Colonic mucosa (tissue), 4 donors: ENCODE measurements around the gene C4orf36. TPM values are rescaled to one million over a fixed set of nuclear protein-coding genes. Genes with fewer than 3 reads are reported as not detected.

ENCODE experiments used
- DNase-seq: peaks from one replicate; pipeline ENCODE4 v3.0.0-alpha.2; 2020
- H3K27ac ChIP-seq: fragments of 200-600 bp; one replicate; pipeline ENCODE4 v1.8.0; 2021
- H3K27me3 ChIP-seq: fragments of 200-600 bp; one replicate; pipeline ENCODE4 v1.8.0; 2021
- H3K36me3 ChIP-seq: fragments of 200-600 bp; one replicate; pipeline ENCODE4 v1.8.0; 2021
- H3K4me1 ChIP-seq: fragments of 200-600 bp; one replicate; pipeline ENCODE4 v1.8.0; 2021; ENCODE audit warnings: mild to moderate bottlenecking
- H3K4me3 ChIP-seq: fragments of 200-600 bp; one replicate; pipeline ENCODE4 v1.8.0; 2021
- H3K9ac ChIP-seq, 2 donors: one replicate each; pipeline ENCODE4 v1.7.0; 2013; ENCODE audit warnings: control low read depth in 2 of 2, low read depth in 2 of 2, low read length in 2 of 2
- H3K9me3 ChIP-seq: fragments of 200-600 bp; one replicate; pipeline ENCODE4 v1.8.0; 2021
- intact Hi-C: fragments of 100-400 bp; cut with DNase I; formaldehyde crosslinking; loops from one replicate; pipeline ENCODE4 v1.14.1; 2022
- total RNA-seq, 2 donors: library from RNA; stranded (reverse); fragmentation: NEBNext Ultra II Directional in 1 of 2; extraction: Animal tissue kit (Norgen Biotek cat#: 25700) in 1 of 2; gene quantifications; one replicate each; pipeline ENCODE4 v1.2.1, GENCODE V29; 2021
- TF ChIP-seq, protein P1 (sequence below): fragments of 200-600 bp; IDR thresholded peaks from one replicate; pipeline ENCODE4 v1.8.0; 2022; ENCODE audit warnings: antibody characterized with exemption, mild to moderate bottlenecking
- donor health status: healthy.
- donor health status: DM: no; HTN: no; CAD: no.
- donor health status: DM: no; HTN: no; CAD: no.

Gene C4orf36
- total RNA-seq, 2 donors from 2014 or later = 0.54 TPM; not detected in 1

DNA sequence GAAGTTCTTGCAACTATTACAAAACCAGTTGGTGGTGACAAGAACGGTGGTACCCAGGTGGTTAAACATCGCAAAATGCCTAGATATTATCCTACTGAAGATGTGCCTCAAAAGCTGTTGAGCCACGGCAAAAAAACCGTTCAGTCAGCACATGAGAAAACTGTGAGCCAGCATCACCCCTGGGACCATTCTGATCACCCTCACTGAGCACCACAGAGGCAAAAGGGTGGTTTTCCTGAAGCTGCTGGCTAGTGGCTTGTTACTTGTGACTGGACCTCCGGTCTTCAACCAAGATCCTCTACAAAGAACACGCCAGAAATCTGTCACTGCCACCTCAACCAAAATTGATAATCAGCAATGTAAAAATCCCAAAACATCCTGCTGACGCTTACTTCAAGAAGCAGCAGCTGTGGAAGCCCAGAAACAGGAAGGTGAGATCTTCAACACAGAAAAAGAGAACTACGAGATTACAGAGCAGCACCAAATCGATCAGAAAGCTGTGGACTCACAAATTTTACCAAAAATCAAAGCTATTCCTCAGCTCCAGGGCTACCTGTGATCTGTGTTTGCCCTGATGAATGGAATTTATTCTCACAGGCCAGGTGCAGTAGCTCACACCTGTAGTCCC lies 21.7 kb downstream of the C4orf36 start:
- intact Hi-C loops = no loop called here
- Histone ChIP-seq H3K4me3 (no peak overlapping the region), H3K36me3 (no peaks in the 10 kb centered on the region), H3K4me1 (no peaks in the 10 kb centered on the region), H3K27me3 (no peaks in the 10 kb centered on the region), H3K27ac (no peak overlapping the region), H3K9ac (no peak overlapping the region), H3K9me3 (no peaks in the 10 kb centered on the region)
- no peak for DNase-seq
- TF ChIP-seq, protein P1, sequence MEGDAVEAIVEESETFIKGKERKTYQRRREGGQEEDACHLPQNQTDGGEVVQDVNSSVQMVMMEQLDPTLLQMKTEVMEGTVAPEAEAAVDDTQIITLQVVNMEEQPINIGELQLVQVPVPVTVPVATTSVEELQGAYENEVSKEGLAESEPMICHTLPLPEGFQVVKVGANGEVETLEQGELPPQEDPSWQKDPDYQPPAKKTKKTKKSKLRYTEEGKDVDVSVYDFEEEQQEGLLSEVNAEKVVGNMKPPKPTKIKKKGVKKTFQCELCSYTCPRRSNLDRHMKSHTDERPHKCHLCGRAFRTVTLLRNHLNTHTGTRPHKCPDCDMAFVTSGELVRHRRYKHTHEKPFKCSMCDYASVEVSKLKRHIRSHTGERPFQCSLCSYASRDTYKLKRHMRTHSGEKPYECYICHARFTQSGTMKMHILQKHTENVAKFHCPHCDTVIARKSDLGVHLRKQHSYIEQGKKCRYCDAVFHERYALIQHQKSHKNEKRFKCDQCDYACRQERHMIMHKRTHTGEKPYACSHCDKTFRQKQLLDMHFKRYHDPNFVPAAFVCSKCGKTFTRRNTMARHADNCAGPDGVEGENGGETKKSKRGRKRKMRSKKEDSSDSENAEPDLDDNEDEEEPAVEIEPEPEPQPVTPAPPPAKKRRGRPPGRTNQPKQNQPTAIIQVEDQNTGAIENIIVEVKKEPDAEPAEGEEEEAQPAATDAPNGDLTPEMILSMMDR = no peak

DNA sequence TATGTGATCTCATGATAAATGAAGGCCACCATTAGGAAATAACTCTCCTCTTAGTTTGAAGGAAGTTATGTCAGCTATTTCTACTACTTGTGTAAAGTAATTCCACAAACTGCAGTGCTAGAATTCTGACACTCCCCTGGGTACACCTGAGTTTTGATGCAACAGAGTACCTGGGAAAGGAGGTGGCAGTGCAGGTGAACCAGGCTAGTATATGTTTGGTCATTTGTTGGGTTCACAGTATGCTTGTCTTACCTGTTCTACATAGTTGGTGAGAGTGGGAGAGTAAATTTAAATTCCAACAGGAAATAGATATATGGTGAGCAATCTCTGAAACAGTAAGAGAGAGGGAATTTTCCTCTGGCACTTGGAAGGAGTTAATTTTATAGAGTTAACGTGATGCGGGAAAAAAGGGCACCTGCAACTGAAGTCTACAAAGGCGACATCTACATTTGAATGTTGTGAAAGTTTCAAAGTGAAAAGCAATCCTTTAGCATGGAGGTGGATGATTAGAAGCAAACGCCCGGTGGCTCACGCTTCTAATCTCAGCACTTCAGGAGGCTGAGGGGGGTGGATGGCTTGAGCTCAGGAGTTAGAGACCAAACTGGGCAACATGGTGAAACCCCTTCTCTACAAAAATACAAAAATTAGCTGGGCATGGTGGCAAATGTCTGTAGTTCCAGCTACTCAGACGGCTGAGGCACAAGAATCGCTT lies 34.7 kb downstream of the C4orf36 start:
- no peak for DNase-seq
- no peaks in the 10 kb centered on the region for H3K27me3 ChIP-seq
- no peak overlapping the region for H3K9ac ChIP-seq
- H3K36me3 ChIP-seq = no peaks in the 10 kb centered on the region
- no peak overlapping the region for H3K27ac ChIP-seq
- TF ChIP-seq, protein P1 = no peak
- H3K4me3 ChIP-seq = no peak overlapping the region
- no peaks in the 10 kb centered on the region for H3K9me3 ChIP-seq
- H3K4me1 ChIP-seq = no peaks in the 10 kb centered on the region
- intact Hi-C loops = no loop called here

DNA sequence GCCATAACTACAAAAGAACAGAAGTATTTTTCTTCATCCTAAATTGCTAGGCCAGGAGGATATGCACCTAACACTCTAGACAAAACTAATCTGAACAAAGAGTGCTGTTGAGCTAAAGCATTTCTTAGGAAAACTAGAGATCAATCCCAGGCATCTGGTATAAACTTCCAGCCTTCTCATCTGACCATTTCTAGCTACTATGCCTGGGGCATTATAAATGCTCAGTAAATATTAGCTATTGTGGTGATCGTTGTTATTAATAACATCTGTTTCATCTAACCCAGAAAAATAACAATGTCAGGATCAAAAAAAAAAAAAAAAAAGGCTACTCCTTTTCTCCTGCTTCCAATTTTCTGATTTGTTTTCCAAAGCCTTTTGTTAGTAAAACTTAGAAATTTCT lies 35.3 kb downstream of the C4orf36 start:
- Histone ChIP-seq H3K9me3 (no peaks in the 10 kb centered on the region), H3K4me1 (no peaks in the 10 kb centered on the region), H3K27ac (no peak overlapping the region), H3K4me3 (no peak overlapping the region), H3K9ac (no peak overlapping the region), H3K36me3 (no peaks in the 10 kb centered on the region), H3K27me3 (no peaks in the 10 kb centered on the region)
- TF ChIP-seq, protein P1 = no peak
- DNase-seq = no peak
- intact Hi-C loops = no loop called here

DNA sequence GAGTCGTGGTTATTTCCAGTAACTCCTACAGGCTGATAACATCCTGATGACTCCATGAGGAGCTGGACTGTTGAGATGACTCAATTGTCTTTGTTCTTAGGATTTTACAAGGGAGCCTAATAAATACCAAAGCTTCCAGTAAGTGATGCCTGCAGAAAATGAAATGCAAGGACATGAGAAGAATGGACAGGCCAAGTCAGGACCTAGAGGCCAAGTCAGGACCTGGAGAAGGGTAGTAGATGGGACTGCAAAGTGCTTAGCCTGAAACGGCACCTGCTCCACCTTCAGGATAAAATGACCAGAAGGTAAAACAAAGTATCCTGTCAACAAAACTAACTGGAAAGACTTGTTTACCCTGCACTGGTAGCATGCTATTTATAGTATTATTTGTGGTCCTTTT lies 36.6 kb downstream of the C4orf36 start:
- Histone ChIP-seq H3K4me1 (no peaks in the 10 kb centered on the region), H3K36me3 (no peaks in the 10 kb centered on the region), H3K4me3 (no peak overlapping the region), H3K9me3 (no peaks in the 10 kb centered on the region), H3K9ac (no peak overlapping the region), H3K27me3 (no peaks in the 10 kb centered on the region), H3K27ac (no peak overlapping the region)
- intact Hi-C loops = no loop called here
- TF ChIP-seq, protein P1 = no peak
- DNase-seq = no peak

DNA sequence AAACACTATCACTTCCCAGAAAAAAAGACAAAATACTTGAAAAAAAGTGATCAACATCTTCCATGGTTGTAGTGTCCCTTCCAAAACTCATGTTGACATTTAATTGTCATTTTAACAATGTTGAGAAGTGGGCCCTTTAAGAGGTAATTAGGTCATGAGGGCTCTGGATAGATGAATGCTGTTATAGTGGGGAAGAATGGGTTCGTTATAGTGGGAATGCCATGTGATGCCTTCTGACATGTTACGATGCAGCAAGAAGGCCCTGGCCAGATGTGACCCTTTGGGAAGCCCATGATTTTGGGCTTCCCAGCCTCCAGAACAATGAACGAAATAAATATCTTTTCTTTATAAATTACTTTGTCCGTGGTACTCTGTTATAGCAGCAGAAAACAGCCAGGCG lies 39.0 kb downstream of the C4orf36 start:
- H3K36me3 ChIP-seq = no peaks in the 10 kb centered on the region
- H3K27me3 ChIP-seq = no peaks in the 10 kb centered on the region
- TF ChIP-seq, protein P1 = no peak
- intact Hi-C loops = no loop called here
- DNase-seq = no peak
- no peak overlapping the region for H3K27ac ChIP-seq
- no peak overlapping the region for H3K9ac ChIP-seq
- no peaks in the 10 kb centered on the region for H3K4me1 ChIP-seq
- no peaks in the 10 kb centered on the region for H3K9me3 ChIP-seq
- H3K4me3 ChIP-seq = no peak overlapping the region
